Esophagus squamous epithelium (tissue), 4 donors: ENCODE data around the gene MN1.

Source experiments
- CTCF ChIP-seq, 6 experiments: fragments of 450-650 bp in 4 of 6; fragments of 200-600 bp in 2 of 6; sonication (generic) in 2 of 6; IDR thresholded peaks; one replicate each; pipeline ENCODE4 v1.5.1; 2016 to 2019; ENCODE audit warnings: antibody characterized with exemption in 6 of 6, mild to moderate bottlenecking in 4 of 6, moderate library complexity in 4 of 6
- POLR2A ChIP-seq, 4 donors: fragments of 450-650 bp; IDR thresholded peaks; one replicate each; pipeline ENCODE4 v1.6.1; 2017; ENCODE audit warnings: antibody characterized with exemption in 4 of 4, mild to moderate bottlenecking in 4 of 4, moderate library complexity in 3 of 4

- TF ChIP-seq CTCF (IDR thresholded peaks at IDR 0.05): no peak
- TF ChIP-seq POLR2A (IDR thresholded peaks at IDR 0.05): no peak
These were observed 12.9 kb downstream of the MN1 start for GRCh38 chr22:27788500-27789288.
